ENCODE measurements around the gene KCNMA1.

DNA sequence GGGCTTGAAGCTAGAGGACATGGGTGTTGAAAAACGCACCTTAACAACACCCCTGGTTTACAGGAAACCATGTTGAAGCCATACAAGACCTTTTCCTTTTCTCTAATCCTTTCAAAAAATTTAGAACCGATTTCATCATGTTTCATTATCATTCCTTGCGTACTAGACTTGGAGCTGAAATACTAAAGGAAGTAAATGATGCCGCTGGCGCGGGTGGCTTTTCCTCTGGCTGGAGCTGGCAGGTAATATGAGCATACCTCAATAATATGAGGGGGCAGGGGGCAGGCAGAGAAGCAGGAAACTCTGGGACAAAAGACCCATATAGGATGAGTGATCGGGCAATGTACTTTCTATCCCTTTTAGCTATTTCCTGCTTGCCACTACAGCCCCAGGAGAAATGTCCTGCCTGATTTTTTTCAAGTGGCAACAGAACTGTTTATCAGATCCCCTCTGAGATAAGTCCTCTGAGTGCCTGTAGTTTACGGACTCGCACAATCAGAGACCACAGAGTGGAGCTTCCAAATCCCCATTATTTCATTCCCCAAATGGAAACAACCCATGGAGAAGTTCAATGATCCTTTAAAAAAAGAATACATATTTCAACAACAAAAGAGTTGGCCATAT, 450.1 kb downstream of the KCNMA1 start:
- TF ChIP-seq TBL1XR1 (IDR thresholded peaks at IDR 0.05; ENCODE audit: low read depth, low read length) (no peak), EZH2 (IDR thresholded peaks at IDR 0.05; ENCODE audit: borderline replicate concordance, control insufficient read depth, low read depth, low read length) (no peak), HDGF (IDR thresholded peaks at IDR 0.05) (no peak), JUND (IDR thresholded peaks at IDR 0.05; ENCODE audit: low read depth, low read length) (no peak), ZBTB33 (IDR thresholded peaks at IDR 0.05) (no peak), SMC3 (IDR thresholded peaks at IDR 0.05; ENCODE audit: borderline replicate concordance, low read length) (no peak), MTA2 (IDR thresholded peaks at IDR 0.05; ENCODE audit: low read depth) (no peak)
- TF ChIP-seq, protein P1, sequence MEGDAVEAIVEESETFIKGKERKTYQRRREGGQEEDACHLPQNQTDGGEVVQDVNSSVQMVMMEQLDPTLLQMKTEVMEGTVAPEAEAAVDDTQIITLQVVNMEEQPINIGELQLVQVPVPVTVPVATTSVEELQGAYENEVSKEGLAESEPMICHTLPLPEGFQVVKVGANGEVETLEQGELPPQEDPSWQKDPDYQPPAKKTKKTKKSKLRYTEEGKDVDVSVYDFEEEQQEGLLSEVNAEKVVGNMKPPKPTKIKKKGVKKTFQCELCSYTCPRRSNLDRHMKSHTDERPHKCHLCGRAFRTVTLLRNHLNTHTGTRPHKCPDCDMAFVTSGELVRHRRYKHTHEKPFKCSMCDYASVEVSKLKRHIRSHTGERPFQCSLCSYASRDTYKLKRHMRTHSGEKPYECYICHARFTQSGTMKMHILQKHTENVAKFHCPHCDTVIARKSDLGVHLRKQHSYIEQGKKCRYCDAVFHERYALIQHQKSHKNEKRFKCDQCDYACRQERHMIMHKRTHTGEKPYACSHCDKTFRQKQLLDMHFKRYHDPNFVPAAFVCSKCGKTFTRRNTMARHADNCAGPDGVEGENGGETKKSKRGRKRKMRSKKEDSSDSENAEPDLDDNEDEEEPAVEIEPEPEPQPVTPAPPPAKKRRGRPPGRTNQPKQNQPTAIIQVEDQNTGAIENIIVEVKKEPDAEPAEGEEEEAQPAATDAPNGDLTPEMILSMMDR (IDR thresholded peaks at IDR 0.05 in 2 of 3, conservative IDR thresholded peaks at IDR 0.05 in 1 of 3; ENCODE audit: control insufficient read depth in 2 of 3, extremely low read depth in 1 of 3, insufficient read depth in 1 of 3, low read depth in 3 of 3, low read length in 3 of 3): no peak
